GM18870 (cell line): ENCODE data around the gene OPCML.

Source experiments
- ATAC-seq: cut with Tn5 transposase; IDR thresholded peaks from one replicate; pipeline ENCODE4 v1.9.1; 2021; ENCODE audit warnings: moderate library complexity; ENCODE audit not compliant: unreplicated experiment

OPCML gene

GRCh38 chr11:133191931-133192330, 340.4 kb downstream of the OPCML start:
- no peak for ATAC-seq

- ATAC-seq: no peak
These were observed 350.6 kb downstream of the OPCML start for GRCh38 chr11:133181667-133182066.

- no peak for ATAC-seq
These were observed 351.2 kb downstream of the OPCML start for GRCh38 chr11:133181066-133181465.

GRCh38 chr11:133180201-133180600, 352.1 kb downstream of the OPCML start:
- no peak for ATAC-seq

GRCh38 chr11:133176748-133177147, 355.6 kb downstream of the OPCML start:
- ATAC-seq: no peak

- ATAC-seq: peak; percentile 68
These were observed 357.2 kb downstream of the OPCML start for GRCh38 chr11:133175103-133175502.

- no peak for ATAC-seq
These were observed 358.4 kb downstream of the OPCML start for GRCh38 chr11:133173810-133174412.

GRCh38 chr11:133172349-133172748, 360.0 kb downstream of the OPCML start:
- peak; percentile 41 for ATAC-seq

GRCh38 chr11:133171374-133171773, 360.9 kb downstream of the OPCML start:
- no peak for ATAC-seq

GRCh38 chr11:133168016-133168415, 364.3 kb downstream of the OPCML start:
- ATAC-seq: no peak

GRCh38 chr11:133166662-133167061, 365.6 kb downstream of the OPCML start:
- no peak for ATAC-seq

- no peak for ATAC-seq
These were observed 367.3 kb downstream of the OPCML start for GRCh38 chr11:133164986-133165385.

GRCh38 chr11:133163463-133164419, 368.6 kb downstream of the OPCML start:
- peak; percentile 72 for ATAC-seq

GRCh38 chr11:133162227-133162626, 370.1 kb downstream of the OPCML start:
- ATAC-seq: no peak

- ATAC-seq: no peak
These were observed 371.5 kb downstream of the OPCML start for GRCh38 chr11:133160754-133161153.

- ATAC-seq: no peak
These were observed 375.1 kb downstream of the OPCML start for GRCh38 chr11:133156986-133157745.

GRCh38 chr11:133154781-133155180, 377.5 kb downstream of the OPCML start:
- ATAC-seq: no peak

GRCh38 chr11:133154076-133154475, 378.2 kb downstream of the OPCML start:
- ATAC-seq: no peak

- ATAC-seq: no peak
These were observed 379.3 kb downstream of the OPCML start for GRCh38 chr11:133153031-133153430.

- ATAC-seq: no peak
These were observed 382.6 kb downstream of the OPCML start for GRCh38 chr11:133149698-133150097.

- no peak for ATAC-seq
These were observed 384.7 kb downstream of the OPCML start for GRCh38 chr11:133147625-133148024.
